Posterior vena cava (tissue), 2 donors: Measurements from ENCODE around the gene OR9A4. TPM values are rescaled to one million over a fixed set of nuclear protein-coding genes. Genes with fewer than 3 reads are reported as not detected.

ENCODE experiments used
- DNase-seq: peaks from one replicate; pipeline ENCODE4 v3.0.0-alpha.2; 2020; ENCODE audit warnings: low spot score
- intact Hi-C, 2 donors: fragments of 100-400 bp; cut with DNase I; formaldehyde crosslinking; loops; one replicate each; pipeline versions ENCODE4 v1.14.1 to v1.14.2; 2022 to 2023
- total RNA-seq, 2 donors: library from RNA; stranded (reverse); fragmentation: NEBNext Ultra II Directional; extraction: Animal tissue kit (Norgen Biotek cat#: 25700); gene quantifications; one replicate each; pipeline ENCODE4 v1.2.1, GENCODE V29; 2021
- donor health status: DM: yes; HTN: yes; CAD: no.
- donor health status: DM: yes; HTN: yes; CAD: no.

OR9A4 gene
- total RNA-seq, 2 donors from 2014 or later = not detected

GRCh38 chr7:141943846-141944245, 27.6 kb downstream of the OR9A4 start:
- no peak for DNase-seq
- intact Hi-C loops = no loop called here

- intact Hi-C loops = no loop called here
- no peak for DNase-seq
Observed at GRCh38 chr7:141944811-141945210, 28.6 kb downstream of the OR9A4 start.

- intact Hi-C loops = no loop called here
Observed at GRCh38 chr7:141945356-141945755, 29.2 kb downstream of the OR9A4 start.

GRCh38 chr7:141946796-141947195, 30.6 kb downstream of the OR9A4 start, which contains the start of gene CLEC5A:
Gene CLEC5A, minus strand, starts transcription at chr7:141946974. Its CDS starts 682 bp downstream, at chr7:141946292.
- intact Hi-C loops = no loop called here
- no peak for DNase-seq

More at GRCh38 chr7:141945356-141945755, 29.2 kb downstream of the OR9A4 start:
- no peak for DNase-seq

GRCh38 chr7:141949021-141949420, 32.8 kb downstream of the OR9A4 start:
- intact Hi-C loops = no loop called here

GRCh38 chr7:141949451-141949850, 33.3 kb downstream of the OR9A4 start:
- intact Hi-C loops = no loop called here
- DNase-seq = no peak

More at GRCh38 chr7:141949021-141949420, 32.8 kb downstream of the OR9A4 start:
- DNase-seq = no peak

GRCh38 chr7:141949911-141950310, 33.7 kb downstream of the OR9A4 start:
- intact Hi-C loops = no loop called here
- no peak for DNase-seq

GRCh38 chr7:141950806-141951205, 34.6 kb downstream of the OR9A4 start:
- intact Hi-C loops = no loop called here

GRCh38 chr7:141952461-141952860, 36.3 kb downstream of the OR9A4 start:
- intact Hi-C loops = no loop called here
- DNase-seq = no peak

More at GRCh38 chr7:141950806-141951205, 34.6 kb downstream of the OR9A4 start:
- DNase-seq = no peak

GRCh38 chr7:141954334-141954733, 38.1 kb downstream of the OR9A4 start:
- intact Hi-C loops = no loop called here
- DNase-seq = no peak

GRCh38 chr7:141956084-141956483, 39.9 kb downstream of the OR9A4 start:
- intact Hi-C loops = no loop called here
- no peak for DNase-seq

- no peak for DNase-seq
- intact Hi-C loops = no loop called here
Observed at GRCh38 chr7:141960687-141961422, 44.7 kb downstream of the OR9A4 start.

Other genes with a start within 250 kb of the OR9A4 start
- gene DENND11, start 214.2 kb upstream of the OR9A4 start, total RNA-seq = 10 to 100 TPM; 12.2 to 14.8 TPM
- not detected for gene WEE2, start 208.0 kb upstream of the OR9A4 start, total RNA-seq
- gene SSBP1, start 178.0 kb upstream of the OR9A4 start, total RNA-seq = 10 to 100 TPM; 69.4 to 76.4 TPM
- 1 to 10 TPM in 1 of 2 donors, under 1 TPM in 1; 0.86 to 2.2 TPM for gene TAS2R3, start 152.3 kb upstream of the OR9A4 start, total RNA-seq
- gene TAS2R4, start 139.7 kb upstream of the OR9A4 start, total RNA-seq = 1 to 10 TPM; 1.3 to 1.5 TPM
- 1 to 10 TPM in 1 of 2 donors, under 1 TPM in 1; 0.90 to 1.5 TPM for gene TAS2R5, start 126.2 kb upstream of the OR9A4 start, total RNA-seq
- not detected for gene PRSS37, start 74.9 kb upstream of the OR9A4 start, total RNA-seq
- gene CLEC5A, start 30.6 kb downstream of the OR9A4 start, total RNA-seq = 1 to 10 TPM; 2.5 to 7.5 TPM
- not detected for gene TAS2R38, start 57.4 kb downstream of the OR9A4 start, total RNA-seq
- 1 to 10 TPM; 3.5 to 7.0 TPM for gene MGAM, start 79.5 kb downstream of the OR9A4 start, total RNA-seq
- under 1 TPM; 0.24 to 0.51 TPM for gene MGAM2, start 195.3 kb downstream of the OR9A4 start, total RNA-seq